GM19099 (cell line): Measurements from ENCODE around the gene CES2.

Experiments used
- POLR2A ChIP-seq: IDR thresholded peaks from 3 replicates; pipeline ENCODE4 v1.6.1; 2011; ENCODE audit warnings: low read depth; ENCODE audit not compliant: insufficient read length; ENCODE audit errors: extremely low read depth

Gene CES2

DNA sequence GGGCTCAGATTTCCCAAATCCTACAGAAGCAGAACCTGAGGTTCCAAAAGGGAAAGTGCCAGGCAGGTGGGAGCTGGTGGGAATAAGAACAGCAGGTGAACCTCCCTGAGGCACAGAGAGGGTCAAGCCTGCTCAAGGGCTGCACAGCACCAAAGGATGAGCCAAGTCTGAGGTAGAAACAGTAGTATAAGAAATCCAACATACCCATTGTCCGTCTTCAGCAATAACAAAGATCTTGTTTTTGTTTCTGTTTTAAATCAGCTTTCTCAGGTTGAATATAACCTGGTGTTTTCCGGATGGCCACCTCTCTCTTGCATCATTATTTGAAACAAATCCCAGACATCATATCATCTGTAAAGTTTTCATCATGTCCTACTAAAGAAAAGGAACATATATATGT lies 15.1 kb downstream of the CES2 start:
- no peak for TF ChIP-seq POLR2A

DNA sequence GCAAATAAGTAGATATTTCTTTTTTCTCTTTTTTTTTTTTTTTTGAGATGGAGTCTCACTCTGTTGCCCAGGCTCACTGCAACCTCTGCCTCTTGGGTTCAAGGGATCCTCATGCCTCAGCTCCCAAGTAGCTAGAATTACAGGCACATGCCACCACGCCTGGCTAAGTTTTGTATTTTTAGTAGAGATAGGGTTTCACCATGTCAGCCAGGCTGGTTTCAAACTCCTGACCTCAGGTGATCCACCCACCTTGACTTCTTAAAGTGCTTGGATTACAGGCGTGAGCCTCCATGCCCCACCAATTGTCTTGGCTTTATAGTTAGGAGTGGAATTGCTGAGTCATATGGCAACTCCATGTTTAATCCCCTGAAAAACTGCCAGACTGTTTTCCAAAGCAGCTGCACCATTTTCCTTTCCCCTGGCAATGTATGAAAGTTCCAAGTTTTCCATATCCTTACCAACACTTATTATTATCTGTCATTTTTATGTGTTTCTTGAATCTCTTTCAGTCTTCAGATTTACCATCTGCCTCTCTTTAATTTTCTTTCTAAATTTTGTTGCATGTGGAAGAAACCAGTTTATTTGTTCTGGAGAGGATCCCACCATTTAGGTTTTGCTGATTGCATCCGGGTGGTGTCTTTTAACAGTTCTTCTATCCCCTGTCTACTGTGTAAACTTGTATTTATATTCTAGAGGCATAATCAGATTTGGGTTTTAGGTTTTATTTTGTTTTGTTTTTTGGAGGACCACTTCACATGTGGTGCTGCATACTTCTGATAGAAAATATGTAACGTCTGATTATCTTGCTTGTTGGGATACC lies 15.9 kb downstream of the CES2 start:
- no peak for TF ChIP-seq POLR2A

DNA sequence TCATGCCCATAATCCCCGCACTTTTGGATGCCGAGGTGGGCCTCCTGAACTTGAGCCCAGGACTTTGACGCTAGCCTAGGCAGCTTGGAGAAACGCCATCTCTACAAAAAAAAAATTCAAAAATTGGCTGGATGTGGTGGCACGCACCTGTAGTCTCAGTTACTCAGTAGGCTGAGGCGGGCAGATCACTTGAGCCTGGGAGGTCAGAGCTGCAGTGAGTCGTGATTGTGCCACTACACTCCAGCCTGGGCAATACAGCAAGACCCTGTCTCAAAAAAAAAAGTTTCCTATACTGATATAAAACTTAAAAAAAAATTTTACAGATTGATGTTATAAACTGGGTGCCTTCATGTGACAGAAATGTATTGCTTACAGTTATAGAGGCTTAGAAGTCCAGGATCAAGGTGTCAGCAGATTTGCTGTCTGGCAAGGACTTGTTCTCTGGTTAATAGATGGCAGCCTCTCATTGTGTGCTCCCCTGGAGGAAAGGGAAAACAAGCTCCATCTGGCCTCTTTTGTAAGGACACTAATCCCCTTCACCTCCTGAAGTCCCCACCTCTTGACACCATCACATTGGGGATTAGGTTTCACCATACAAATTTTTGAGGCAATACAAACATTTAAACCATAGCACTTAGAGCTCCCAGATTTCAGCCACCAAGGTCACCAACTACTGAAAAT lies 17.3 kb downstream of the CES2 start:
- no peak for TF ChIP-seq POLR2A

DNA sequence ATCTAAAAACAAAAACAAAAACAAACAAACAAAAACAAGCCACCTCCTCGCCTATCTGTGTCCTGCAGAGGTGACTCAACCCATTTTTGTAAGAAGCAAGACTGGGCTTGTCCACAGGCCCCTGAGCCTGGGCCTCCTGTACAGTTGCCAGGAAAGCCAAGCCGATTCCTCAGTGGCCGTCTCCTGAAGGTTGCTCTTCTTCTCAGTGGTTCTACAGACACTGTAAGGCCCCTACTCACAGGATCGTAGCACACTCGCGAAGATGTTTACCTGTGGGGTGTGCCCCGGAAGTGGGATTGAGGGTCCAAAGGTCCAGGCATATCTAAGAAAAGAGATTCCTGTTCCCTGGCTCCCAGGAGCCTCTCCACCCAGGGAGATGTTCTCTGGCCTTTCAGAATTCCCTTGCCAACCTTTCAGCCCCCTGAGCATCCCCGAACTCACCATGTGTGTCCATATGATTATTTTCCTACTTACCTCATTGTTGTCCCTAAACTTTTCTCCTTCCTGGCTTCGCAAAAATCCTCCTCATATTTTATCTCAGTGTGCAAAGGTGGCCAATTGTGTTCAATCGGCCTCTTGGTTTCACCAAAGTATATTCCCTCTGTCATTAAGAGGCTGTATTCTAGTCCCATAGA lies 18.3 kb downstream of the CES2 start:
- TF ChIP-seq POLR2A: no peak

DNA sequence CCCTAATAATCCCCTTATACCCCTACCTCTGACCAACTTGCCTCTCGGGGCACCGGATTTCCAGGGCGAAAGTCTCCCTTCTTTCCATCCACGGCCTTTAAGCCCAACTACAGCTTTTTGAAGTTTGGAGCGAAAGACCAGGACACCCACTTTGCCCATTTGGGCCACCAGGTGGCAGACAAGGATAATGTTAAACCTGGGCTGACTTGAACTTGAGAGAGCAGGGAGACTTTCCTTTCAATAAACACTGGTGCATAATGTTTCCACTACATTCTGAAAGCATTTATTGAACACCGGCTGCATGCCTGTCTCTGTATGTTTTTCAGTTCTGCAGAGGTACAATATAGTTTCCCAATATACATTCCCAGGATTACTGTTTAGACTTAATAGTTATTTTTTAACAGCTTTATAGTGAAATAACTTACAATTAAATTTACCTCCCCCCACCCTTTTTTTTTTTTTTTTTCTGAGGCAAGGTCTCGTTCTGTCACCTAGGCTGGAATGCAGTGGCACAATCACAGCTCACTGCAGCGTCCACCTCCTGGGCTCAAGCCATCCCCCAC lies 18.9 kb downstream of the CES2 start:
- no peak for TF ChIP-seq POLR2A

DNA sequence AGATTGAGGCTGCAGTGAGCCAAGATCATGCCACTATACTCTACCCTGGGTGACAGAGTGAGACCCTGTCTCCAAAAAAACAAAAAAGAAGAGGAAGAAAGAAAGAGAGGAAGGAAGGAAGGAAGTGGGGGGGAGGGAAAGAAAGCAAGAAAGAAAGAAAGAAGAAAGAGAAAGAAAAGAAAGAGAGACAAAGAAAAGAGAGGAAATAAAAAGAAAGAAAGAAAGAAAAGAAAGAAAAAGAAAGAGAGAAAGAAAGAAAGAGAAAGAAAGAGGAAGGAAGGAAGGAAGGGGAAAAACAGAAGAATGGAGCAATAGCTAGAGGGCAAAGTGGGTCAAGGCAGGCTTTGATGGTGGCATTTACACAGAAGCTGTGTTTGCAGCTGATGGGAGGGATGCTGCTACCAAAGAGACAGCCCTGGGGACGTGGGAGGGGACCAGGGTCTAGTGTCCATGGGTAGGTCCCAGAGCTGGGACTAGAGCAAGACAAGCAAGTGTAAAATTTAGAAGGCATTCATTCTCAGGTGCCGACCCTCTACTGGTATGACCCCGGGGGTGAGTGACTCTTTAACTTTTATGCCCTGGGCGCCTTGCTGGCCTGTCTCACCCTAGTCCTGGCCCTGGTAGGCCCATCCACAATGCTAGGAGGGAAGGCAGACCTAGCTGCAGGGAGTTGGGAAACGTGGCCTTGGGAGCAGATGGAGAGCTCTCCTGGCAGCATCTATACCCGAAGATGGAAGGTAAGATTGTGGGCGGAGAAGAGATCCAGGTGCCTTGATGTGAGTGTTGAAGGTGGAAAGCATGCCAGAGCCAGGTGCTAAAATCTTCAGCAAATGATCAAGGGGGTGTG lies 23.8 kb downstream of the CES2 start:
- no peak for TF ChIP-seq POLR2A

DNA sequence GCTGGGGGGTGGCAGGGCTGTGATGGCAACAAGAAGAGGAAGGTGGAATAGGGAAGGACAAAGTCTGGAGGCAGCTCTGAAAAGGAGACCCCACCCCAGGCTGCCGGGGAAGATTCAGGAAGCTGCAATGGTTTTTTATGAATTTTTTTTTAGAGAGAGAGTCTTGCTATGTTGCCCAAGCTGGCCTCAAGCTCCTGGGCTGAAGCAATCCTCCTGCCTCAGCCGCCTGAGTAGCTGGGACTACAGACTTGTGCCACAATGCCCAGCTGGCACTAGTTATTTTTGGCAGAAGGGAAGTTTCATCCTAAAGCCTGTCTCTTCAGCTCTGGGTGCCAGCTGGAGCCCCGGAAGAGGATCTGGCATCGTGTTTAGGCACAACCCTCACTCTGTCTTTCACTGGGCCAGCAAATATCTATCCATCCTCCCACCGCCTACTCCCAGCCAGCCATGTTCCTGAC lies 24.4 kb downstream of the CES2 start:
- no peak for TF ChIP-seq POLR2A

DNA sequence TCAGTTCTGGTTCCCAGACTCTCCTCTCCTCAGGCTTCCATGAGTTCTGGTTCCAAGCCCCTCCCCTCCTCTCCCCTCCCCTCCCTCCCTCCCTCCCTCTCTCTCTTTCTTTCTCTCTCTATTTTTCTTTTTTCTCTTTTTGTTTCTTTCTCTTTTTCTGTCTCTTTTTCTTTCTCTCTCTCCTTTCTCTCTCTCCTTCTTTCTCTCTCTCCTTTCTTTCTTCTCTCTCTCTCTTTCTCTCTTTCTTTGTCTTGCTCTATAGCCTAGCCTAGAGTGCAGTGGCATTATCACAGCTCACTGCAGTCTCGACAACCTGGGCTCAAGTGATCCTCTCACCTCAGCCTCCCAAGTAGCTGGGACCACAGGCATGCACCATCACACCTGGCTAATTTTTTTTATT lies 25.0 kb downstream of the CES2 start:
- TF ChIP-seq POLR2A: no peak

DNA sequence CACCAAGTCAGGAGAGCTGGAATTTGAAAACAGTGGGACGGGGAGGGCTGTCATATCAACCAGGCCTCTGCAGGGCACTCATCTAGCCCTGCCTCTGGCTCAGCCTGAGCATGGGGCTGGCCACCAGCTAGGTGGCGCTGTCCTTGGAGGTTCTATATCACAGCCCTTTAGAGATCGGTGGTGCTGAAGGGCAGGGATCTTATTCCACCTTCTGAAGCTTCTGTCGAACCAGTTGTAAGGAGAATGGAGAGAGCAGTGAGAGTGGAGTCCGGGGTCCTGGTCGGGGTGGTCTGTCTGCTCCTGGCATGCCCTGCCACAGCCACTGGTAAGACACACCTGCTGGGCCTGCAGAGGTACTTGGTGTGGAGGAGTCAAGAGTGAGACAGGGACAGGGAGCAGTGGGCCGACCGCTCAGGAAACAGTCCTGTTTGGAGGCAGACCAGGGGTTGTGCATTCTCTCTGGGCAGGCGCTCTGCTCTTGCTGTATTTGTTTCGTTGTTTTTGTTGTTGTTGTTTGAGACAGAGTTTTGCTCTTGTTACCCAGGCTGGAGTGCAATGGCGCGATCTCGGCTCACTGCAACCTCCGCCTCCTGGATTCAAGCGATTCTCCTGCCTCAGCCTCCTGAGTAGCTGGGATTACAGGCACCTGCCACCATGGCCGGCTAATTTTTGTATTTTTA lies 25.9 kb downstream of the CES2 start, which contains the start of gene CES3:
CES3 (plus strand) TSS at position 202 of the 680 bp plus-strand sequence; CDS start at position 244, 42 bp downstream.
- TF ChIP-seq POLR2A: no peak

DNA sequence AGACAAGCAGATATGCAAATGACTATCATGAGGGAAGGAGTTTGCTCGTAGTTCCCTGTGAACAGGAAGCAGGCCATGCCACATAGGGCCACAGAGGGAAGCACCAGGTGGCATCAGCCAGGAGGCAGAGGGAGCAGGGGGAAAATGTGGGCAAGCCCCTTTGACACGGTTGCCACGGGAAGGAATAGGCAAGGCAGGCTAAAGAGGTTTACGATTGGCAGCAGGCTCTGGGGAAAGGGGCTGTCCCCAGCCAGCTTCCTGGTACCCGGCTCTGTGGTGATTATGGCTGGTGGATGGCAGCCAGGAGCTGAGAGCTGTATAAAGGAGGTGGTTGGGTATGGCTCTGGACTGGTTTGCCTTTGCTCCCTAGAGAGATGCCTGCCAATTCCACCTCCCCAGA lies 26.6 kb downstream of the CES2 start:
- no peak for TF ChIP-seq POLR2A

DNA sequence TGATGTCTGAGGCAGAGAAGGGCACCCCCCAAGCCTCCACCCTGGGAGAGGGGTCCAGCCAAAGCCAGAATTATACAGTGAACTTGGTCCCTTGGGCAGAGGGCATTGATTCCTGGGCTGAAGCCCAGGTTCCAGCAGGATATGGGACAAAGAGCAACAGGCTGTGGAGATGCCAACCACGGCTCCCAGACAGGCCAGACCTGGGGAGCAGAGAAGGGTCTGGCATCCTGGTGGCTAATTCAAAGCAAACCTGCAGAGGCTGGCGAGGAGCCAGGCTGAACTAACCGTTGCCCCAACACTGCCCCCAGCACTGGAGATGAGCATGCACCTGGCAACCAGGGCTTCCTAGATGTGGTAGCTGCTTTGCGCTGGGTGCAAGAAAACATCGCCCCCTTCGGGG lies 28.7 kb downstream of the CES2 start:
- no peak for TF ChIP-seq POLR2A

DNA sequence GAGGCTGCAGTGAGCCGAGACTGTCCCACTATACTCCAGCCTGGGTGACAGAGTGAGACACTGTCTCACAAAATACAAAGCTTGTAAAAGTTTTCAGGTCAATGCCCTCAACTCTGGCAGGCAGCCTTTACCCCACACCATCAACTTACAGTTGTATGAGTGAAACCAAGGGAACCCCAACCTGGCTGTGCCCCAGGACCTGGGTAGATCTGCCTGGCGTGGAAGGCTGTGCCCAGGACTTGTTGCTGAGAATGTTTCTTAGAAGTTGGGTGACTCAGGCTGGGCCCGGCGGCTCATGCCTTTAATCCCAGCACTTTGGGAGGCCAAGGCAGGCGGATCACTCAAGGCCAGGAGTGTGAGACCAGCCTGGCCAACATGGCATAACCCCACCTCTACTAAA lies 33.5 kb downstream of the CES2 start:
- TF ChIP-seq POLR2A: no peak

DNA sequence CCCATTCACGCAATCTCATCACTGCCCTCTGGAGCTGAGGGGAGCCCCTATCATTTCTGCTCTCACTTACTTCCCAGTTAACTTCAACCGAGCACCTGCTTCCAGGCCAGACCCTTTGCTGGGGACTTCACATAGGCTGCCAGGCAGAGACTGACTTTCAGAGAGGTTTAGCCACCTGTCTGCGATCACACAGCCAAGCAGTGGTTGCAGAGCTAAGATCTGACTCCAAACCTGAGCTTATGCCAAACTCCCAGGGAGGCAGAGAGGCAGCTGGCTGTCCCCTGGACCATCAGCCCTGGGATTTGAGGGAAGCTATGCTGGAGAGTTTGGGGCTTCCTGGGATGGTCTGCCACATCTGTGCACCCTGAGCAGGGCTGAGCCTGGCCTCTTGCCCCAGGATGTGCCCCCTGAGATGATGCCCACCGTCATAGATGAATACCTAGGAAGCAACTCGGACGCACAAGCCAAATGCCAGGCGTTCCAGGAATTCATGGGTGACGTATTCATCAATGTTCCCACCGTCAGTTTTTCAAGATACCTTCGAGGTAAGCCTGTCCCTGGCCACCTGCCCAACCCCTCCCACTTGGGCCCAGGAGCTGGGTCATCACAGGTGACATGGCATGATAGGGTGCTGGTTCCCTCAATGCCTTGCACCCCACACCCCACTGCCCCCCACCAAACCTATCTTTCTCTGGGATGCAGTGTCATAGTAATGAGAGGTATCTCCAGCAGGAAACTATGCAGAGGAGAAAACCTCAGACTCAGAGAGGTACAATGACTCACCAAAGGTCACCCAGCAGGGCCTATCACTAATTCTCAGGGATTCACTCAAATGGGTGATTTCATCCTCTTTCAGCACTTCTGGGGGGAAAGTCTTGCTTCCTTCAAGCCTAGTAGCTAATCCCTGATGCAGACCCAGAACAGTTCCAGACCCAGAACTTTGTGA lies 35.7 kb downstream of the CES2 start:
- TF ChIP-seq POLR2A: no peak

DNA sequence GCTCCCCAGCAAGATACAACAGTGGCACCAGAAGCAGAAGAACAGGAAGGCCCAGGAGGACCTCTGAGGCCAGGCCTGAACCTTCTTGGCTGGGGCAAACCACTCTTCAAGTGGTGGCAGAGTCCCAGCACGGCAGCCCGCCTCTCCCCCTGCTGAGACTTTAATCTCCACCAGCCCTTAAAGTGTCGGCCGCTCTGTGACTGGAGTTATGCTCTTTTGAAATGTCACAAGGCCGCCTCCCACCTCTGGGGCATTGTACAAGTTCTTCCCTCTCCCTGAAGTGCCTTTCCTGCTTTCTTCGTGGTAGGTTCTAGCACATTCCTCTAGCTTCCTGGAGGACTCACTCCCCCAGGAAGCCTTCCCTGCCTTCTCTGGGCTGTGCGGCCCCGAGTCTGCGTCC lies 37.7 kb downstream of the CES2 start:
- no peak for TF ChIP-seq POLR2A

DNA sequence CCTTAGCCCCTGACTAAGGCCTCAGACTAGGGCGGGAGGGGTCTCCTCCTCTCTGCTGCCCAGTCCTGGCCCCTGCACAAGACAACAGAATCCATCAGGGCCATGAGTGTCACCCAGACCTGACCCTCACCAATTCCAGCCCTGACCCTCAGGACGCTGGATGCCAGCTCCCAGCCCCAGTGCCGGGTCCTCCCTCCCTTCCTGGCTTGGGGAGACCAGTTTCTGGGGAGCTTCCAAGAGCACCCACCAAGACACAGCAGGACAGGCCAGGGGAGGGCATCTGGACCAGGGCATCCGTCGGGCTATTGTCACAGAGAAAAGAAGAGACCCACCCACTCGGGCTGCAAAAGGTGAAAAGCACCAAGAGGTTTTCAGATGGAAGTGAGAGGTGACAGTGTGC lies 38.4 kb downstream of the CES2 start:
- no peak for TF ChIP-seq POLR2A
